H9 (cell line): ENCODE data around the gene ANGPT4. TPM values are rescaled to one million over a fixed set of nuclear protein-coding genes. Genes with fewer than 3 reads are reported as not detected.
A peak's percentile ranks its signal among the peaks of the same experiment; 100 is the strongest.

ENCODE experiments used
- DNase-seq: peaks from one replicate; pipeline ENCODE4 v3.0.0-alpha.2; 2017
- H2AFZ ChIP-seq: one replicate; pipeline ENCODE4 v1.6.1; 2013; ENCODE audit warnings: mild to moderate bottlenecking, low read length, control low read depth, moderate library complexity
- H2AK5ac ChIP-seq: 2 replicates; pipeline ENCODE4 v1.6.1; 2013; ENCODE audit warnings: low read length, control low read depth, mixed read lengths; ENCODE audit not compliant: insufficient read length
- H2BK120ac ChIP-seq: one replicate; pipeline ENCODE4 v1.6.1; 2013; ENCODE audit warnings: low read depth, mild to moderate bottlenecking, low read length, control low read depth, inconsistent platforms; ENCODE audit not compliant: poor library complexity, severe bottlenecking
- H2BK12ac ChIP-seq: 2 replicates; pipeline ENCODE4 v1.6.1; 2013; ENCODE audit warnings: low read length, control low read depth, mixed read lengths, low read depth; ENCODE audit not compliant: insufficient read length
- H2BK15ac ChIP-seq: 2 replicates; pipeline ENCODE4 v1.6.1; 2013; ENCODE audit warnings: low read depth, low read length, control low read depth
- H2BK20ac ChIP-seq: one replicate; pipeline ENCODE4 v1.6.1; 2013; ENCODE audit warnings: low read depth, mild to moderate bottlenecking, low read length, control low read depth, inconsistent platforms; ENCODE audit not compliant: poor library complexity, severe bottlenecking
- H2BK5ac ChIP-seq: 2 replicates; pipeline ENCODE4 v1.6.1; 2013; ENCODE audit warnings: low read length, control low read depth, mixed read lengths; ENCODE audit not compliant: insufficient read length
- H3K14ac ChIP-seq: 2 replicates; pipeline ENCODE4 v1.6.1; 2013; ENCODE audit warnings: low read length, control low read depth; ENCODE audit not compliant: insufficient read depth
- H3K18ac ChIP-seq: 2 replicates; pipeline ENCODE4 v1.6.1; 2013; ENCODE audit warnings: low read depth, mild to moderate bottlenecking, mixed read lengths, low read length, control low read depth; ENCODE audit not compliant: insufficient read length
- H3K23ac ChIP-seq: 2 replicates; pipeline ENCODE4 v1.6.1; 2013; ENCODE audit warnings: low read length, control low read depth, mixed read lengths, low read depth; ENCODE audit not compliant: insufficient read length
- H3K23me2 ChIP-seq: 2 replicates; pipeline ENCODE4 v1.6.1; 2013; ENCODE audit warnings: low read depth, mild to moderate bottlenecking, mixed read lengths, low read length, control low read depth; ENCODE audit not compliant: insufficient read length, poor library complexity, severe bottlenecking
- H3K27ac ChIP-seq: 2 replicates; pipeline ENCODE4 v1.5.1; 2013; ENCODE audit warnings: low read length, control low read depth, mixed read lengths, low read depth; ENCODE audit not compliant: insufficient read length
- H3K27me3 ChIP-seq: 2 replicates; pipeline ENCODE4 v1.6.1; 2013; ENCODE audit warnings: low read length, control low read depth, inconsistent platforms; ENCODE audit not compliant: insufficient read depth
- H3K4ac ChIP-seq: 2 replicates; pipeline ENCODE4 v1.6.1; 2013; ENCODE audit warnings: low read depth, mild to moderate bottlenecking, control low read depth, inconsistent platforms, low read length, moderate library complexity
- H3K4me1 ChIP-seq: 2 replicates; pipeline ENCODE4 v1.6.1; 2013; ENCODE audit warnings: low read length, control low read depth, inconsistent platforms; ENCODE audit not compliant: insufficient read depth
- H3K4me2 ChIP-seq: 2 replicates; pipeline ENCODE4 v1.6.1; 2013; ENCODE audit warnings: low read length, control low read depth, mixed read lengths; ENCODE audit not compliant: insufficient read length, insufficient read depth
- H3K56ac ChIP-seq: 2 replicates; pipeline ENCODE4 v1.6.1; 2013; ENCODE audit warnings: low read depth, mild to moderate bottlenecking, mixed read lengths, low read length, control low read depth; ENCODE audit not compliant: insufficient read length
- H3K79me1 ChIP-seq: 2 replicates; pipeline ENCODE4 v1.6.1; 2013; ENCODE audit warnings: low read depth, mild to moderate bottlenecking, moderate library complexity, low read length, control low read depth, inconsistent platforms; ENCODE audit not compliant: insufficient read depth, poor library complexity, severe bottlenecking
- H3K79me2 ChIP-seq: 2 replicates; pipeline ENCODE4 v1.6.1; 2013; ENCODE audit warnings: low read length, control low read depth, inconsistent platforms; ENCODE audit not compliant: insufficient read depth
- H3K9ac ChIP-seq: 2 replicates; pipeline ENCODE4 v1.6.1; 2013; ENCODE audit warnings: low read length, control low read depth, mixed read lengths; ENCODE audit not compliant: insufficient read length; ENCODE audit errors: extremely low read depth
- H3K9me3 ChIP-seq: one replicate; pipeline ENCODE4 v1.6.1; 2013; ENCODE audit warnings: low read depth, low read length, inconsistent platforms; ENCODE audit not compliant: control insufficient read depth
- H3T11ph ChIP-seq: one replicate; pipeline ENCODE4 v1.6.1; 2013; ENCODE audit warnings: mild to moderate bottlenecking, low read length, control low read depth, inconsistent platforms
- H4K20me1 ChIP-seq: one replicate; pipeline ENCODE4 v1.6.1; 2013; ENCODE audit not compliant: control insufficient read depth, insufficient read length, insufficient read depth
- H4K5ac ChIP-seq: 2 replicates; pipeline ENCODE4 v1.6.1; 2013; ENCODE audit warnings: low read depth, mild to moderate bottlenecking, mixed read lengths, low read length, control low read depth; ENCODE audit not compliant: insufficient read length
- H4K8ac ChIP-seq: replicated peaks from 2 replicates; pipeline ENCODE4 v1.6.1; 2013; ENCODE audit warnings: low read length, control low read depth, mixed read lengths, low read depth; ENCODE audit not compliant: insufficient read length
- H4K91ac ChIP-seq: 2 replicates; pipeline ENCODE4 v1.6.1; 2013; ENCODE audit warnings: low read depth, mild to moderate bottlenecking, moderate library complexity, mixed read lengths, low read length, control low read depth; ENCODE audit not compliant: insufficient read length
- H3K27ac Mint-ChIP-seq, 3 experiments: 2 replicates in 2 of 3; 3 replicates in 1 of 3; pipeline ENCODE4 v1.8.0; 2020 to 2021; ENCODE audit warnings: mixed read lengths in 3 of 3, mild to moderate bottlenecking in 1 of 3, moderate library complexity in 1 of 3
- H3K27me3 Mint-ChIP-seq: 2 replicates; pipeline ENCODE4 v1.8.0; 2021; ENCODE audit warnings: low read depth, mild to moderate bottlenecking, moderate library complexity, mixed read lengths
- H3K36me3 Mint-ChIP-seq, 3 experiments: 2 replicates in 2 of 3; 3 replicates in 1 of 3; pipeline ENCODE4 v1.8.0; 2020 to 2021; ENCODE audit warnings: low read depth in 3 of 3, mixed read lengths in 3 of 3; ENCODE audit not compliant: insufficient read depth in 1 of 3
- H3K4me1 Mint-ChIP-seq, 2 experiments: 2 replicates each; pipeline ENCODE4 v1.8.0; 2020; ENCODE audit warnings: mixed read lengths in 2 of 2
- H3K4me3 Mint-ChIP-seq, 2 experiments: 2 replicates in 1 of 2; 3 replicates in 1 of 2; pipeline ENCODE4 v1.8.0; 2020 to 2021; ENCODE audit warnings: mild to moderate bottlenecking in 2 of 2, mixed read lengths in 2 of 2, moderate library complexity in 1 of 2
- H3K9me3 Mint-ChIP-seq, 2 experiments: 2 replicates in 1 of 2; 3 replicates in 1 of 2; pipeline ENCODE4 v1.8.0; 2020; ENCODE audit warnings: mild to moderate bottlenecking in 2 of 2, mixed read lengths in 2 of 2, moderate library complexity in 1 of 2
- CTCF ChIP-seq: fragments of 200-600 bp; sonication (generic); conservative IDR thresholded peaks from 3 replicates; pipeline ENCODE4 v1.8.0; 2021; ENCODE audit warnings: antibody characterized with exemption, mild to moderate bottlenecking
- WGBS: extraction: QIAGEN DNeasy Blood & Tissue Kit; methylation state at CpG from one replicate; pipeline ENCODE4 v1.1.7; 2013; ENCODE audit warnings: missing lambda C conversion rate, low lambda C conversion rate, mixed read lengths; ENCODE audit not compliant: insufficient read length; ENCODE audit errors: extremely low coverage; 5-methylcytosine and 5-hydroxymethylcytosine counted together
- total RNA-seq: library from RNA; stranded (reverse); gene quantifications from 2 replicates; pipeline ENCODE4 v1.2.1, GENCODE V29; 2021

ANGPT4 gene
- total RNA-seq, 1 experiment from 2014 or later: 0.11 TPM

DNA sequence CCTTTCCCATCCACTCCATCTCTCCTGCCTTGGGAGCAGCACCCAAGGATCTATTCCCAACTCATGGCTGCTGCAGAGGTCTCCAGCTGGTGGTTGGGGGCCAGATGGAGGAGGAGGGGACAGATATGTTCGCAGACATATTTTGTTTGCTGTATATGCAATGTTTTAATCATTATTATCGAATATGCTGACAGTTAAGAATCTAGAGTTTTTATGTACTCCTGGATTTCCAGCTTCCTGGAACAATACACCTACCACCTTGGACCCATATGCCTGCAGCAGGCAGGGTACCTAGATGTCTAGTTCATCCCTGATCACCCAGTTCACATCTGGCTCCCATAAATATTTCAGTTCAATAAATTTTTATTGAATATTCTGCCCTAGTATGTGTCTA is 73.6 kb downstream of the ANGPT4 start:
- no peaks in the 10 kb centered on the region; the same call in 1 of the 2 replicates for H3K4me1 ChIP-seq
- TF ChIP-seq CTCF: no peak
- H3K4ac ChIP-seq: no peak overlapping the region
- no peak overlapping the region for H3K14ac ChIP-seq
- peaks cover 0 to 2% of the 10 kb centered on the region in 2 experiments; a peak in 2 of 5 replicates for H3K9me3 Mint-ChIP-seq
- H3K27me3 Mint-ChIP-seq: peaks cover 42% of the 10 kb centered on the region
- H3T11ph ChIP-seq: no peak overlapping the region
- peaks cover 28% of the 10 kb centered on the region for H3K23me2 ChIP-seq
- no peak overlapping the region for H2BK5ac ChIP-seq
- no peak overlapping the region for H2AK5ac ChIP-seq
- no peak overlapping the region for H3K18ac ChIP-seq
- no peak overlapping the region for H2AFZ ChIP-seq
- no peak overlapping the region for H3K56ac ChIP-seq
- H2BK12ac ChIP-seq: no peak overlapping the region
- no peak for DNase-seq
- no peak overlapping the region for H2BK120ac ChIP-seq
- WGBS: no CpG with 5 or more reads among the region's 2 CpGs
- H3K4me3 Mint-ChIP-seq: peak overlapping the region; percentile 76 to 86
- H3K4me2 ChIP-seq: peak overlapping the region; percentile 94
- no peak overlapping the region for H4K8ac ChIP-seq
- no peak overlapping the region for H3K9ac ChIP-seq
- H4K20me1 ChIP-seq: no peaks in the 10 kb centered on the region
- H4K91ac ChIP-seq: no peak overlapping the region
- peaks cover 0 to under 1% (median 0%) of the 10 kb centered on the region in 3 experiments; a peak in 3 of 7 replicates for H3K36me3 Mint-ChIP-seq
- H3K27ac ChIP-seq: no peak overlapping the region
- H4K5ac ChIP-seq: no peak overlapping the region
- no peak overlapping the region for H2BK15ac ChIP-seq
- H2BK20ac ChIP-seq: no peak overlapping the region
- H3K27me3 ChIP-seq: no peaks in the 10 kb centered on the region; the same call in 1 of the 2 replicates
- H3K23ac ChIP-seq: no peak overlapping the region
- no peaks in the 10 kb centered on the region for H3K79me2 ChIP-seq
- H3K27ac Mint-ChIP-seq: no peak overlapping the region
- no peaks in the 10 kb centered on the region for H3K9me3 ChIP-seq
- H3K79me1 ChIP-seq: no peaks in the 10 kb centered on the region
- H3K4me1 Mint-ChIP-seq: peaks cover 31 to 38% of the 10 kb centered on the region in 2 experiments
